NCI-H1436 (cell line): Measurements from ENCODE around the gene SIRT5.

Experiments used
- DNase-seq: peaks from one replicate; lab custom pipeline; 2025; lab: John Stamatoyannopoulos, UW

Gene SIRT5

GRCh38 chr6:13574571-13575376 is at the start of gene SIRT5:
Gene SIRT5 (plus strand): TSS chr6:13574601. CDS start chr6:13584111, 9,510 bp downstream.
- DNase-seq = peak; percentile 85

GRCh38 chr6:13524801-13525508 is 49.4 kb upstream of the SIRT5 start:
- DNase-seq = no peak

DNA sequence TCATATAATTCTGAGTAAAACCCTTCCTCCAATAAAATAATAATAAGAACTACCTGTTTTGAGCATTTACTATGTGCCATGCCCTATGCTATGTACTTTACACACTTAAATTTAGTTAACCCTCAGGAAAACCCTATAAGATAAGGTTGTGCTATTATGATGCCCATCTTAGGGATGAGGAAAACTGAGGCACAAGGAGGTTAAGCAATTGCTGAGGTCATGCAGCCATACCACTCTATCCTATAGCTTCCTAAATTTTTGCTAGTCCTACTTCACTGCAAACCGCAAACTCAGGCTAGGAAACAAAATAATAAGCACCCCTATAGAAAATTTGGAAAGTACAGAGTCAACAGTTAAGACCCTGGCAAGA is 48.1 kb upstream of the SIRT5 start:
- DNase-seq = no peak

- peak; percentile 74 for DNase-seq
These were observed 47.4 kb upstream of the SIRT5 start for GRCh38 chr6:13526727-13527670.

DNA sequence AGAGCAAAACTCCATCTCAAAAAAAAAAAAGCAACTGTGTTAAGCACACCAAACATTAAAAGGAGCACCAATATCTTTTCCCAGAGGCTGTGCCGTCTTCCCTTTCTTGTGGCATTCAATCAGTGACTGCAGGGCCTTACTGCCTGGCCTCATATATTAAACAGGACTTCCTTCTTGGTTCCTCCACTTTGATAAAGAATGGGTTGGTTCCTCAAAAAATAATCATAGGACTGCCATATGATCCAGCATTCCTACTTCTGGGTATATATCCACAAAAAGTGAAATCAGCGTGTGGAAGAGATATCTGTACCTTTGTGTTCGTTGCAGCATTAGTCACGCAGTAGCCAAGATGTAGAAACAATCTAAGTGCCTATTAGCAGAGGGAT is 46.7 kb upstream of the SIRT5 start:
- no peak for DNase-seq

DNA sequence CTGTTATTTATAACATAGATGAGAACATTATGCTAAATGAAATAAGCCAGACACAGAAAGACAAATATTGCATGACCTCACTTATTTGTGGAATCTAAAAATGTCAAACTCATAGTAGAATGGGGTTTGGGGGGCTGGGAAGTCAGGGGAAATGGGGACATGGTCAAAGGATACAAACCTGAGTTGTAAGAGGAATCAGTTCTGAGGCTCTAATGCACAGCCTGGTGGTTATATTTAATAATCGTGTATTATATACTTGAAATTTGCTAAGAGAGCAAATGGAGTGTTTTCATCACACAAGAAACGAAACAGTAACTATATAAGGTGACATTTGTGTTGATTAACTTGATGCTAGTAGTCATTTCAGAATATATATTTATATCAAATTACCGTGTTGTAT is 46.2 kb upstream of the SIRT5 start:
- DNase-seq = no peak

DNA sequence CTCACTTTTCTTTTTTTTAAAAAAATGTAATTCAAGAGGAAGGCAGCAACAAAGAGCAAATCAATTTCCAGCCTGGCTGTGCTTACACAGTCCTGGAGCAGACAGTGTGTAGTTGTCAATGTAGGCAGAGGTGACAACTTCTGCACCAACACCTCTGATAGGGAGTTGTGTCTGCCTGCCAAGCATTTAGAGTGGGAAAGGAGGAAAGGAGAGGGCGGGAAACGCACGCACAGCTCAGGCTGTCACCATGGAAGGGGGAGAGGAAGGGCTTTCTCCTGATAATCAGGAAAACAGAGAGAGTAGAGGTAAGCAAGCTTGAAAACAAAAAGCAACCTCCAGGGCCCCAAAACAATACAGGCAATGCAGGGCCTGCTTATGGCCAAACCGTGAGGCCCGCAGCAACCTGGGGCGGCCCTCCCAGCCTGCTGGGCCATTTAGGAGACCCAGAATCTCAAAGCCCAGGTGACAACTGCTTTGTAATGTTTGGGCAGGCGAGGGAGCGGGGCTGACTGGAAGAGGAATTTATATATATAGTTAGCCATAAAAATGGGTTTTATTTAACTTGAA is 45.5 kb upstream of the SIRT5 start:
- DNase-seq = no peak

- DNase-seq = no peak
These were observed 42.4 kb upstream of the SIRT5 start for GRCh38 chr6:13531956-13532355.

- DNase-seq = no peak
These were observed 39.9 kb upstream of the SIRT5 start for GRCh38 chr6:13534536-13534935.

- DNase-seq = no peak
These were observed 39.1 kb upstream of the SIRT5 start for GRCh38 chr6:13535306-13535705.

GRCh38 chr6:13536796-13537526 is 37.4 kb upstream of the SIRT5 start:
- no peak for DNase-seq

- DNase-seq = no peak
These were observed 36.9 kb upstream of the SIRT5 start for GRCh38 chr6:13537527-13537897.

- peak; percentile 30 for DNase-seq
These were observed 36.3 kb upstream of the SIRT5 start for GRCh38 chr6:13538084-13538483.

GRCh38 chr6:13538600-13538999 is 35.8 kb upstream of the SIRT5 start:
- no peak for DNase-seq

DNA sequence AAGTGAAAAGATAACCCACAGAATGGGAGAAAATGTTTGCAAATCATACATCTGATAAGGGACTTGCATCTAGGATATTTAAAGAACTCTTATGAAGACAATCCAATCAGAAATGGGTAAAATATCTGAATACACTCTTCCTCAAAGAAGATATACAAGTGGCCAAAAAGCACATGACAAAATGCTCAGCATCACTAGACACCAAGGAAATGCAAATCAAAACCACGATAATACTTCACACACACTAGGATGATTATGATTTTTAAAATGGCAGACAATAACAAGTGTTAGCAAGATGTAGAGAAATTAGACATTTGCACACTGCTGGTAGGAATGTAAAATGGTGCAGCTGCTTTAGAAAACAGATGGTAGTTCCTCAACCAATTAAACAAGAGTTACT is 34.8 kb upstream of the SIRT5 start:
- no peak for DNase-seq

DNA sequence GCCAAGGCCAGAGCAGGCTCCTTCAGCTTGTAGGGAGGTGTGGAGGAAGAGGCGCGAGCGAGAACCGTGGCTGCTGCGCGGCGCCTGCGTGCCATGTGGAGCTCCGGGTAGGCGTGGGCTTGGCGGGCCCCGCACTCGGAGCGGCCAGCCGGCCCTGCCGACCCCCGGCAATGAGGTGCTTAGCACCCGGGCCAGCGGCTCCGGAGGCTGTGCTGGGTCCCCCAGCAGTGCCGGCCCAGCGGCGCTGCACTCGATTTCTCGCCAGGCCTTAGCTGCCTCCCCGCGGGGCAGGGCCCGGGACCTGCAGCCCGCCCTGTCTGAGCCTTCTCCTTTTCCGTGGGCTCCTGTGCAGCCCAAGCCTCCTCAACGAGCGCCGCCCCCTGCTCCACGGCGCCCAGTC is 32.9 kb upstream of the SIRT5 start:
- no peak for DNase-seq

- no peak for DNase-seq
These were observed 29.8 kb upstream of the SIRT5 start for GRCh38 chr6:13544454-13545186.

GRCh38 chr6:13545885-13546284 is 28.5 kb upstream of the SIRT5 start:
- DNase-seq = no peak

- DNase-seq = no peak
These were observed 25.7 kb upstream of the SIRT5 start for GRCh38 chr6:13548500-13549210.

DNA sequence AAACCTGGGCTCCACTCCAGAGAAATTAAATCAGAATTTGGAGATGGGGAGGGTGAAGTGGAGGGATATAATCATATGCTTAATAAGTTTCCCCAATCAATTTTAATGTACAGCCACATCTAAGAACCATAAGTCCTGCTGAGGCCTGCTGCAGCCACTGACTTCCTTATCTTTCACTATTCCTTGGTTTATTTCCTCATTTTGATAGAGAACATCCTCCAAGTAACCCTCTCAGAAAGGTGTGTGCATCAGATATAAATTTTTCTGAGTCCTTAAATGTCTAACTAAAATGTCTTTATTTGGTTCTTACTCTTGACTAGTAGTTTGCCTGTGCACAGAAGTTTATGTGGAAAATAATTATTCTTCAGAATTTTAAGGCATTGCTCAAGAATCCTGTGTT is 23.7 kb upstream of the SIRT5 start:
- DNase-seq = no peak
